Esophagus muscularis mucosa (tissue), 4 donors: ENCODE results near the gene ROBO2.

ENCODE experiments used
- EP300 ChIP-seq: sonication (generic); formaldehyde crosslinking; IDR thresholded peaks from one replicate; pipeline ENCODE4 v1.6.1; 2017; ENCODE audit warnings: antibody characterized with exemption
- POLR2A ChIP-seq: fragments of 450-650 bp; IDR thresholded peaks from one replicate; pipeline ENCODE4 v1.6.1; 2017; ENCODE audit warnings: antibody characterized with exemption, moderate library complexity, mild to moderate bottlenecking, low read depth
- POLR2AphosphoS5 ChIP-seq, 2 donors: sonication (generic); formaldehyde crosslinking; IDR thresholded peaks; one replicate each; pipeline ENCODE4 v1.6.1; 2017; ENCODE audit warnings: antibody characterized with exemption in 2 of 2
- TF ChIP-seq, protein P1 (sequence below), 3 experiments: fragments of 200-600 bp in 2 of 3; fragments of 450-650 bp in 1 of 3; sonication (generic) in 2 of 3; IDR thresholded peaks; one replicate each; pipeline ENCODE4 v1.5.1; 2017 to 2019; ENCODE audit warnings: antibody characterized with exemption in 3 of 3, mild to moderate bottlenecking in 2 of 3, moderate library complexity in 1 of 3

DNA sequence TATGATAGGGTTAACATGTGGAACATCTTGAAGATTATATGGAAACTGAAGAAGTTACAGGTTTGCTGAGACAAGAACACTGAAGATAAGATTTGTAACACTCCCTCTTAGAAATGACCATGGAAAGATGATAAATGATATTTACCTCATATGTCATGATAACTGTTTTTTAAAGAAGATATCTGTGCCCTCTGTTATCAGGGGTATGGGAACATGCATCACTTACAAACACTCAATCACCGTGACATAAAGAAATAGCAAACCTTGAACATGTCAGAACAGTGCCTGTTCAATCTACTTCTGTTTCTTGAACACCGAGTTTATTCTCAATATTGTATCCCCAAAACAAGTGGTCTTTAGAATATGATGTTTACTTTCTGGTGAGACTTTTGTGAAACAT lies 149.4 kb downstream of the ROBO2 start:
- TF ChIP-seq, protein P1, sequence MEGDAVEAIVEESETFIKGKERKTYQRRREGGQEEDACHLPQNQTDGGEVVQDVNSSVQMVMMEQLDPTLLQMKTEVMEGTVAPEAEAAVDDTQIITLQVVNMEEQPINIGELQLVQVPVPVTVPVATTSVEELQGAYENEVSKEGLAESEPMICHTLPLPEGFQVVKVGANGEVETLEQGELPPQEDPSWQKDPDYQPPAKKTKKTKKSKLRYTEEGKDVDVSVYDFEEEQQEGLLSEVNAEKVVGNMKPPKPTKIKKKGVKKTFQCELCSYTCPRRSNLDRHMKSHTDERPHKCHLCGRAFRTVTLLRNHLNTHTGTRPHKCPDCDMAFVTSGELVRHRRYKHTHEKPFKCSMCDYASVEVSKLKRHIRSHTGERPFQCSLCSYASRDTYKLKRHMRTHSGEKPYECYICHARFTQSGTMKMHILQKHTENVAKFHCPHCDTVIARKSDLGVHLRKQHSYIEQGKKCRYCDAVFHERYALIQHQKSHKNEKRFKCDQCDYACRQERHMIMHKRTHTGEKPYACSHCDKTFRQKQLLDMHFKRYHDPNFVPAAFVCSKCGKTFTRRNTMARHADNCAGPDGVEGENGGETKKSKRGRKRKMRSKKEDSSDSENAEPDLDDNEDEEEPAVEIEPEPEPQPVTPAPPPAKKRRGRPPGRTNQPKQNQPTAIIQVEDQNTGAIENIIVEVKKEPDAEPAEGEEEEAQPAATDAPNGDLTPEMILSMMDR (IDR thresholded peaks at IDR 0.05), result no peak
- no peak for TF ChIP-seq POLR2AphosphoS5 (IDR thresholded peaks at IDR 0.05)
- no peak for TF ChIP-seq POLR2A
- TF ChIP-seq EP300, result no peak
